Measurements from ENCODE around the gene STX19.
A peak's percentile ranks its signal among the peaks of the same experiment; 100 is the strongest.

STX19 gene

DNA sequence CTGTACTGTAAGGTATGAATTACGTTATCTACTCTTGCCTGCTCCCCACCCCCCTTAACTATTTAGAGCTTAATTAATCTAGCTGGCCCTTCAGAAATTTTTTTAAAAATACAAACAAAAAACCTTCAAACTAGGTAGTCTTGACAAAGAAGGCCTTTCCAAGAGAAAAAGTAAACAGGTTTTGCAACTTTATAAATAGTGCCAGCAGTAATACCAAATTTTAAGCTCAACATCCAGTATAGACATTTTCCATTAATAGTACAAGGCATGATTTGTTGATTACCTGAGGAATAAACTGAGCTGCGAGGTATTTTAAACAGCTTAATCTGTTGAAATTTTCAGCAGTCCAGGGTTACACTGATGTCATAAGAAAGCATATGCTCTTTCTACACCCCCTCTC lies 20.1 kb downstream of the STX19 start:
- no peak overlapping the region for H3K4me3 ChIP-seq (ENCODE audit: low read length)
- TF ChIP-seq, protein P1, sequence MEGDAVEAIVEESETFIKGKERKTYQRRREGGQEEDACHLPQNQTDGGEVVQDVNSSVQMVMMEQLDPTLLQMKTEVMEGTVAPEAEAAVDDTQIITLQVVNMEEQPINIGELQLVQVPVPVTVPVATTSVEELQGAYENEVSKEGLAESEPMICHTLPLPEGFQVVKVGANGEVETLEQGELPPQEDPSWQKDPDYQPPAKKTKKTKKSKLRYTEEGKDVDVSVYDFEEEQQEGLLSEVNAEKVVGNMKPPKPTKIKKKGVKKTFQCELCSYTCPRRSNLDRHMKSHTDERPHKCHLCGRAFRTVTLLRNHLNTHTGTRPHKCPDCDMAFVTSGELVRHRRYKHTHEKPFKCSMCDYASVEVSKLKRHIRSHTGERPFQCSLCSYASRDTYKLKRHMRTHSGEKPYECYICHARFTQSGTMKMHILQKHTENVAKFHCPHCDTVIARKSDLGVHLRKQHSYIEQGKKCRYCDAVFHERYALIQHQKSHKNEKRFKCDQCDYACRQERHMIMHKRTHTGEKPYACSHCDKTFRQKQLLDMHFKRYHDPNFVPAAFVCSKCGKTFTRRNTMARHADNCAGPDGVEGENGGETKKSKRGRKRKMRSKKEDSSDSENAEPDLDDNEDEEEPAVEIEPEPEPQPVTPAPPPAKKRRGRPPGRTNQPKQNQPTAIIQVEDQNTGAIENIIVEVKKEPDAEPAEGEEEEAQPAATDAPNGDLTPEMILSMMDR (IDR thresholded peaks at IDR 0.05; ENCODE audit: insufficient read depth, low read depth, low read length, missing control alignments) = no peak
- DNase-seq (ENCODE audit: low read depth) = no peak

DNA sequence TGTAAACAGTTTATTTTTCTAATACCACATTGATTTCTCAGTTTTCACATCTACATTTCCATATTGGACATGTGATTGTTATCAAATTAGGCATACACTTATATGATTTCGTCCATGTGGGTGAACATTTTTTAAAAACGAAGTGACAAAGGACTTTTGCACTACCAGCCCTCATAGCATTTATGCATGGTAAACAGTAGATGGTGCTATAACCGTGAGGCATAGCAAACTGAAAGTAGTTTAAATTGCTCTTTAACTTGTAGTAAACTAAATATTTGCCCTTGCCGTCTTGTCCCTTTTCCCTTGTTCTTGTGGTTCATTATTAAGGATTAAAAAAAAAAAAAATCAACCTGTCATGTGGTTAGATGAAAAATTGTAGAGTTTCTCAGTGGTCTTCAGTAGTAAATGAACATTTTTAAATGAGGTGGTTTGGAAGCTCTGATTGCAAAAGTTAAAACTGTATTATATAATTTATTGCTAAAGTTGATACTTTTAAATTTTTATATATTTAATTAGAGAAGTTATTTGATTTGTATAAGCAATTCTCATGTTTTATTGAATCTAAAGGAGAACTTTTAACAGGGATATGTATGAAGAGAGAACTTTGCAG lies 24.0 kb downstream of the STX19 start:
- peak overlapping the region; percentile 20 for H3K4me3 ChIP-seq (ENCODE audit: low read length)
- TF ChIP-seq, protein P1 (IDR thresholded peaks at IDR 0.05; ENCODE audit: insufficient read depth, low read depth, low read length, missing control alignments) = peak; percentile 81

DNA sequence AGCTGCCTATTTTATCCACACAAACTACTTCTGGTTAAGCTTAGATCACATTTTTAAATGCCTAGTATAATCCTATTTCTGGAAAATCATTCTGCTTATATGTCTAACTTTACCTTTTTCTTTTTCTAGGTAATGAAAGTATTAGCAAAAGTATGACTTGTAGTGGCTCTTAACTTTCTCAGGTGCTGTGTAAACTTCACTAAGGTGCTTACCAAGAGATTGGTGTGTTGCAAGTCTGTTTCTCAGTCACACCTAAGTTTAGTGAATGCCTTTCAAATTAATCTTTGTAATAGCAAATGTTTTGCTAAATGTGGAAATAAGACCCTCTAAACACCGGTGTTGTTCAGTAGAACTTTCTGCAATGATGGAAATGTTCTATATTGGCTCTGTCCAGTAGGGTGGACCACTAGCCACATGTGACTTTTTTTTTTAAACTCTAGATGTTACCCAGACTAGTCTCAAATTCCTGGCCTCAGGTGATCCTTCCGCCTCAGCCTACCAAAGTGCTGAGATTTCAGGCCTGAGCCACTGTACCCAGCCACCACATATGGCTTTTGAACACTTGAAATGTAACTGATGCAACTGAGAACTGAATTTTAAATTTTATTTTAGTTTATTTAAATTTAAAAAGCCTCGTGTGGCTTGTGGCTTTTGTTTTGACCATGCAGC lies 26.4 kb downstream of the STX19 start:
- DNase-seq (ENCODE audit: low read depth) = no peak
- TF ChIP-seq, protein P1 (IDR thresholded peaks at IDR 0.05; ENCODE audit: insufficient read depth, low read depth, low read length, missing control alignments) = no peak
- no peak overlapping the region for H3K4me3 ChIP-seq (ENCODE audit: low read length)

More for the DNA sequence above, 24.0 kb downstream of the STX19 start:
- peak; percentile 63 for DNase-seq (ENCODE audit: low read depth)

DNA sequence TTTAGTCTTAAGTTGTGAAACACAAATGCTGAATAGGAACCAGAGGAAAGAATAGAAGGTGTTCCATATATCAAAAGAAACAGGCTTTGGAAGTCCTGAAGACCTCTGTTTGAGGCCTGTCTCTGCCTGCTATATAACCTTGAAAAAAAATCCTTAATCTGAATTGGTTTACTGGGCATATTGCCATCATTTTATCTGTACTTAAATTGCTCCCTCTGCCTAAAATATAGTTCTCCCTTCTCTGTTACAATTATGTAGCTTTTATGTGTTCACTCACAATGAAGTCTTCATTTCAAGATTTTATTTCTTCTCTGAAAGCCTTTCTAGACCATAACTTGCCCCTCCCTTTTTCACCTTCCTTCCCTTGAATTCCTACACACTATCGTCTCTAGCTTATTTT lies 27.2 kb downstream of the STX19 start:
- no peak for DNase-seq (ENCODE audit: low read depth)
- no peak overlapping the region for H3K4me3 ChIP-seq (ENCODE audit: low read length)
- TF ChIP-seq, protein P1 (IDR thresholded peaks at IDR 0.05; ENCODE audit: insufficient read depth, low read depth, low read length, missing control alignments) = no peak

DNA sequence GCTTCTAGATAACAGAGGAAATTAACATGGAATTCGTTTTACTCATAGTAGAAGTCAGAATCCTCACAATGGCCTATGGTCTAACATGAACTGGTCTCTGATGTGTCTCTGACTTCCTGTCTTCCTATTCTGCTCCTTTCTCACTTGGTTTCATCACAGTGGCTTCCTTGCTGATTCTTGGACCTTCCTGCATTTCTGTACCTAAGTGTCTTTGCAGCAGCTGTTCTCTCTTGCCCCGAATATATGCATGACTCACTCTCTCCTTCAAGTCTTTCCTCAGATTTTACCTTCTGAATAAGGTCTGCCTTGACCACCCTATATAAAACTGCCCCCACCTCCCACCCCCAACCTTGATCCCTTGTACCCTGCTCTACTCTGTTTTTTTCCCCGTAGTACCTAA lies 34.3 kb downstream of the STX19 start:
- TF ChIP-seq, protein P1 (IDR thresholded peaks at IDR 0.05; ENCODE audit: insufficient read depth, low read depth, low read length, missing control alignments) = no peak
- peak; percentile 24 for DNase-seq (ENCODE audit: low read depth)
- H3K4me3 ChIP-seq (ENCODE audit: low read length) = no peak overlapping the region

DNA sequence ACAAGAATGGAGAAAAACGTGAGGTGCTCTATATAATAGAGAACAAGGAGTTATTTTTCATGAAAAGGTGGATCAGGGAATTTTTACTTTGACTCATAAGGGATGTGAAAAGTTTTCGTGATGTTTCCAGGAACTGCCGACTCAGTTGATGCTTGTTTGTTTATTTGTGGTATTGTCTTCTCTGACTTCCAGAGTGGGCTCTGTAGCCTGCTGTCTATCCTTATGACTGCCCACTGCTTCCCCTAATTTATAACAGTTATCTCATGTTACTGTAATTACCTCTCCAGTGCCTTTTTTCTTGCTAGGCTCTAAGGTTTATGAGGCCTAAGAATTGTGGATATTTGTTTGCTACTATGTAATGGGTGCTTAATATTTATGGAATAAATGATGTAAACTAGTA lies 36.2 kb downstream of the STX19 start:
- TF ChIP-seq, protein P1 (IDR thresholded peaks at IDR 0.05; ENCODE audit: insufficient read depth, low read depth, low read length, missing control alignments) = no peak
- DNase-seq (ENCODE audit: low read depth) = no peak
- H3K4me3 ChIP-seq (ENCODE audit: low read length) = no peak overlapping the region

DNA sequence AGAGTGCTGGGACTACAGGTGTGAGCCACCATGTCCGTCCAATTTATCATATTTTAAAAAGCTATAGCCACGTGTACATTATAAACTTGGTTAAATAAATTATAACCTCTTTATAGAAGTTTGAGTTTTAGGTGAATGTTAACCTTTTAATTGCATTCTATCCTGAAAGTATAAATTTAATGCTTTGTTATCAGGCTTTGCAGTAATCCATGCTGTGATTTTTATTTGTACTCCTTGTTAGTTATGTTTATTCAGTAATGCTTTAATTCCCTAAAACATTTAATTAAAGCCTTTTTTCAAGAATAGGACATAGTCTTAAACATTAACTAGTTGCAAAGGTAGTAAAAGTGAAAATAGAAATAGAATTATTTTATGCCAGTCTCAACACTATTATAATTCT lies 36.8 kb downstream of the STX19 start:
- no peak overlapping the region for H3K4me3 ChIP-seq (ENCODE audit: low read length)
- DNase-seq (ENCODE audit: low read depth) = no peak
- TF ChIP-seq, protein P1 (IDR thresholded peaks at IDR 0.05; ENCODE audit: insufficient read depth, low read depth, low read length, missing control alignments) = no peak
